Suprapubic skin (tissue), 4 donors: ENCODE results near the gene FAM120B. TPM values are rescaled to one million over a fixed set of nuclear protein-coding genes. Genes with fewer than 3 reads are reported as not detected.

Experiments
- DNase-seq, 2 donors: peaks; one replicate each; pipeline ENCODE4 v3.0.0-alpha.2; 2019; ENCODE audit warnings: low spot score in 2 of 2
- H3K27ac ChIP-seq: fragments of 200-600 bp; sonication (generic); one replicate; pipeline ENCODE4 v1.5.1; 2019
- H3K27me3 ChIP-seq: fragments of 200-600 bp; sonication (generic); one replicate; pipeline ENCODE4 v1.5.1; 2019
- H3K36me3 ChIP-seq: fragments of 200-600 bp; sonication (generic); one replicate; pipeline ENCODE4 v1.5.1; 2019
- H3K4me1 ChIP-seq: fragments of 200-600 bp; sonication (generic); one replicate; pipeline ENCODE4 v1.5.1; 2019
- H3K4me3 ChIP-seq: fragments of 200-600 bp; sonication (generic); one replicate; pipeline ENCODE4 v1.5.1; 2019; ENCODE audit warnings: mild to moderate bottlenecking
- H3K9me3 ChIP-seq: fragments of 200-600 bp; sonication (generic); one replicate; pipeline ENCODE4 v1.5.1; 2019
- EP300 ChIP-seq: sonication (generic); formaldehyde crosslinking; IDR thresholded peaks from one replicate; pipeline ENCODE4 v1.6.1; 2017; ENCODE audit warnings: antibody characterized with exemption
- POLR2A ChIP-seq, 2 donors: fragments of 450-650 bp; IDR thresholded peaks; one replicate each; pipeline ENCODE4 v1.6.1; 2017; ENCODE audit warnings: antibody characterized with exemption in 2 of 2, mild to moderate bottlenecking in 2 of 2, moderate library complexity in 2 of 2
- POLR2AphosphoS5 ChIP-seq, 3 donors: sonication (generic); formaldehyde crosslinking; IDR thresholded peaks; one replicate each; pipeline ENCODE4 v1.6.1; 2017; ENCODE audit warnings: antibody characterized with exemption in 3 of 3
- WGBS: methylation state at CpG from one replicate; pipeline ENCODE4 v1.1.5; 2018; 5-methylcytosine and 5-hydroxymethylcytosine counted together
- total RNA-seq, 4 donors: library from RNA; depleted of rRNA; stranded (reverse); fragments of >200 nt; gene quantifications; one replicate each; pipeline ENCODE4 v1.1.0, GENCODE V29; 2016
- TF ChIP-seq, protein P1 (sequence below), 2 donors: fragments of 200-600 bp in 1 of 2; fragments of 450-650 bp in 1 of 2; sonication (generic) in 1 of 2; IDR thresholded peaks; one replicate each; pipeline ENCODE4 v1.5.1; 2016 to 2019; ENCODE audit warnings: antibody characterized with exemption in 2 of 2, mild to moderate bottlenecking in 1 of 2, moderate library complexity in 1 of 2

FAM120B gene
- total RNA-seq, 4 donors from 2014 or later, result 19.9 to 55.4 (median 27.6) TPM

DNA sequence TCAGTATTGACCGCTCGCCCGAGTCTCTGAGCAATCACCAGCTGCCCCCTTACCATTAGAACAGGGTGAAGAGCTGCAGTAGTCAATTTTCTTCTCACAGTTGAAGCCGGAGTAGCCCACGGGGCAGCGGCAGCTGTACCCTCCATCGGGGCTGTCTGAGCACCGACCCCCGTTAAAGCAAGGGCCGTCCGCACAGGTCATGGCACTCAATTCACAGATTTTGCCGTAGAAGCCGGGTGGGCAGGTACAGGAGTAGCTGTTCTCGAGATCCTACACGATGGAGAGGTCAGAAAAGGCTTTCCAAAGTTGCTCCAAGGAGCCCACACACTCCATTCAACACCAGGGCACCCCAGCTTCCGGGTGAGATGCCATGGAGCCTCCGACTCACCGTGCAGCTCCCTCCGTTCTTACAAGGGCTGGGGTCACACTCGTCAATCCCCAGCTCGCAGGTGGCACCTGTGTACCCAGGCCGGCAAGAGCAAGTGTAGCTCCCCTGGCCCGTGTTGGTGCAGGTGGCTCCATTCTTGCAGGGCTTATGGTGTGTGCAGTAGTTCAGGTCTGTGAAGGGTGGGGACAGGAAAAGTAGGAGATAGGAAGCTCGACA is 21.6 kb upstream of the FAM120B start:
- DNase-seq, result peak in 1 of 2 donors; percentile 66
- H3K27ac ChIP-seq, result no peak overlapping the region
- no peaks in the 10 kb centered on the region for H3K9me3 ChIP-seq
- peaks cover 32% of the 10 kb centered on the region for H3K36me3 ChIP-seq
- peaks cover 42% of the 10 kb centered on the region for H3K4me1 ChIP-seq
- no peak for TF ChIP-seq POLR2AphosphoS5 (IDR thresholded peaks at IDR 0.05)
- TF ChIP-seq POLR2A (IDR thresholded peaks at IDR 0.05), result no peak
- TF ChIP-seq, protein P1, sequence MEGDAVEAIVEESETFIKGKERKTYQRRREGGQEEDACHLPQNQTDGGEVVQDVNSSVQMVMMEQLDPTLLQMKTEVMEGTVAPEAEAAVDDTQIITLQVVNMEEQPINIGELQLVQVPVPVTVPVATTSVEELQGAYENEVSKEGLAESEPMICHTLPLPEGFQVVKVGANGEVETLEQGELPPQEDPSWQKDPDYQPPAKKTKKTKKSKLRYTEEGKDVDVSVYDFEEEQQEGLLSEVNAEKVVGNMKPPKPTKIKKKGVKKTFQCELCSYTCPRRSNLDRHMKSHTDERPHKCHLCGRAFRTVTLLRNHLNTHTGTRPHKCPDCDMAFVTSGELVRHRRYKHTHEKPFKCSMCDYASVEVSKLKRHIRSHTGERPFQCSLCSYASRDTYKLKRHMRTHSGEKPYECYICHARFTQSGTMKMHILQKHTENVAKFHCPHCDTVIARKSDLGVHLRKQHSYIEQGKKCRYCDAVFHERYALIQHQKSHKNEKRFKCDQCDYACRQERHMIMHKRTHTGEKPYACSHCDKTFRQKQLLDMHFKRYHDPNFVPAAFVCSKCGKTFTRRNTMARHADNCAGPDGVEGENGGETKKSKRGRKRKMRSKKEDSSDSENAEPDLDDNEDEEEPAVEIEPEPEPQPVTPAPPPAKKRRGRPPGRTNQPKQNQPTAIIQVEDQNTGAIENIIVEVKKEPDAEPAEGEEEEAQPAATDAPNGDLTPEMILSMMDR (IDR thresholded peaks at IDR 0.05), result no peak
- no peak for TF ChIP-seq EP300
- 93% methylated on average over 15 of the region's 24 CpGs for WGBS
- H3K27me3 ChIP-seq, result peaks cover 5% of the 10 kb centered on the region
- no peak overlapping the region for H3K4me3 ChIP-seq

DNA sequence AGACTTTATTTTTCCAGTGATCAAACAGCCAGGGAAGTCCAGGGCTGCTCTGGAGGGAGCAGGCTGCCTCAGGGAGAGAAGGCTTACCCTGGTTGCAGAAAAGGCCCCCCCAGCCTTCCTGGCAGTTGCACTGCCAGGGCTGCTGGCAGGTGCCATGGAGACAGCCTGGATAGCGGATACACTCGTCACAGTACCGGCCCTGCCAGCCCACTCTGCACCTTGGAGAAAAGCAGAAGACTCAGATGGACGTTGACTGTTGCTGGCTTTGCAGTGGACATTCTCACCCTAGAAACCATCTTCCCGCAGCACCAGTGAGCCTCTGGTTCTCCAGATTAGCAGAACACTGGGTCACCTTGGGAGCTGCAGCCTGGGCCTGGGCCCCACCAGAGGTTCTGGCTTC is 21.1 kb upstream of the FAM120B start:
- H3K4me1 ChIP-seq, result peaks cover 38% of the 10 kb centered on the region
- peaks cover 32% of the 10 kb centered on the region for H3K36me3 ChIP-seq
- TF ChIP-seq, protein P1 (IDR thresholded peaks at IDR 0.05), result no peak
- TF ChIP-seq POLR2AphosphoS5 (IDR thresholded peaks at IDR 0.05), result no peak
- no peaks in the 10 kb centered on the region for H3K9me3 ChIP-seq
- 75% methylated on average over 2 of the region's 5 CpGs for WGBS
- peak in 1 of 2 donors; percentile 72 for DNase-seq
- H3K27ac ChIP-seq, result no peak overlapping the region
- no peak overlapping the region for H3K4me3 ChIP-seq
- H3K27me3 ChIP-seq, result peaks cover 6% of the 10 kb centered on the region

DNA sequence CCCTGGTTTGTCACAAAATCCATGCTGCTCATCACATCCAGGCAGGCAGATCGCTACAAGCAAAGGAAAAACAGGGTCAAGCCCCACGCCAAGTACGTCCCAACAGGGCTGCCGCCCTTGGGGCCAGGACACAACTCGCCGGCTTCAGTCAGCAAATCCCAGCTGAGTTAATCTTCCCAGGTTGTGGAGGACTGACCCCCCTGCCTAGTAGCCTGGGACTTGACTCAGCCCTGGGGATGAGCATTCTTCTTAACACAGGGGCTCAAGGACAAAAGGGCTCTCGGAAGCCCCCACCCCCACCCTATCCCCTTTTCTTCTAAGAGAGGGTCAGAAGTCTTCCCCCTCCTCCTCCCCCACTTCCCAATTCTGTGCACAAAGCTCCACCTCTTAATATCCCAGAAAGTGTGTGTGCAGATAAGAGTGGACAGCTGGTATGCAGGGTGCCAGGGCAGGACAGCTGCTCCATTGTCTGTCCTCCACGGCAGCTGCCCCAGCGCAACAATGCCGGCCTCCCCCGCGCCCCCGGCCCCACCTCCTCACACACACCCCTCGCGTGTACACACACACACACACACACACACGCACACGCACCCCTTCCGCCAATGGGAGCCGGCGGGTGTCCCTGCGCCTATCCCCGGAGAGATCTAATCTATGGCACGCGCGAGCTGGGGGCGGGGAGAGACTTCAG is 20.2 kb upstream of the FAM120B start:
- peak in 1 of 2 donors; percentile 81 for DNase-seq
- WGBS, result 47% methylated on average over 19 of the region's 26 CpGs
- no peak overlapping the region for H3K27ac ChIP-seq
- H3K4me3 ChIP-seq, result peak overlapping the region; percentile 76
- H3K9me3 ChIP-seq, result no peaks in the 10 kb centered on the region
- peaks cover 32% of the 10 kb centered on the region for H3K36me3 ChIP-seq
- peaks cover 10% of the 10 kb centered on the region for H3K27me3 ChIP-seq
- peaks cover 42% of the 10 kb centered on the region for H3K4me1 ChIP-seq
- TF ChIP-seq, protein P1 (IDR thresholded peaks at IDR 0.05), result no peak
- TF ChIP-seq POLR2AphosphoS5 (IDR thresholded peaks at IDR 0.05) (no peak), EP300 (no peak), POLR2A (IDR thresholded peaks at IDR 0.05) (no peak)

DNA sequence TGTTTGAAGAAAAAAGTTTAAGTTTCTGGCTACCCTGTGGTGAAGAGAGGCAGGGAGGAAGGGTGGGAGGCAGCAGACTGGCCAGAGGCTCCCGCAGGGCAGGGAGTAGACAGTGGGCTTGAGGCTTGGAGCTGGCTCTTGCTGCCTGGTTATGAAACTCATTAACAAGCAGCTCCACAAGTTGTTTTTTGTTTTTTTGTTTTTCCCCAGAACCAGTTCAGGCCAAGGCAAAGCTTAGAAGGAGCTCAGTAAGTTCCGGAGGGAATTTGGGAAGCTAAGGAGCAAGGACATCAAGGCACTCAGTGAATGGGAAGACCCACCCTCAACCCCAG is 19.7 kb upstream of the FAM120B start:
- Histone ChIP-seq H3K27me3 (peaks cover 13% of the 10 kb centered on the region), H3K27ac (peak overlapping the region; percentile 5), H3K36me3 (peaks cover 32% of the 10 kb centered on the region), H3K4me1 (peaks cover 48% of the 10 kb centered on the region), H3K9me3 (no peaks in the 10 kb centered on the region), H3K4me3 (peak overlapping the region; percentile 76)
- no peak for DNase-seq
- 15% methylated on average over 2 of the region's 2 CpGs for whole genome bisulfite sequencing
- TF ChIP-seq, protein P1 (IDR thresholded peaks at IDR 0.05), result no peak
- TF ChIP-seq POLR2A (IDR thresholded peaks at IDR 0.05) (no peak), POLR2AphosphoS5 (IDR thresholded peaks at IDR 0.05) (no peak), EP300 (no peak)

DNA sequence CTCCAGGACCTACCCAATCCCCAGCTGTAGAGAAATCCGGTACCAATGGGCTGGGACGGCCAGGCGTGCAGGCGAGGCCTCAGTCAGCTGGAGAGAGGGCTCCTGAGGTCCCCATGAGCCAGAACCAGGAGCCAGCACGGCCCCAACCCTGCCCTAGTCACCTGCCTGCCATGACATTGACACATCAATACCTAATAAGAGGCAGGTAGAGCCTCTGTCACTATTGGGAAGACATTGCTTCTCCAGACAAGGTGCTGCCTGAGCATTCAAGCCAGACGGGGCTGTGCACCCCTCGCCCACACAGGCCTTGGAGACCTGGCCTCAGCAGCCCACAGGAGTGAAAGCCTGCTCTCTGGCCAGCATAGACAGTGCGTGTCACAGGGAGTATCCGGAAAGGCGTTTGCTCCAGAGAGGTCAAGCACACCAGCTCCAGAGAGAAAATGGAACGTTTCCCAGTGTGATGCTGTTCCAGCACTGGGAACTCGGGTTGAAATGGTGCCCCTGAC is 19.1 kb upstream of the FAM120B start:
- peaks cover 53% of the 10 kb centered on the region for H3K4me1 ChIP-seq
- H3K27me3 ChIP-seq, result peaks cover 13% of the 10 kb centered on the region
- 29% methylated on average over 12 of the region's 12 CpGs for WGBS
- H3K27ac ChIP-seq, result peak overlapping the region; percentile 5
- peak in 1 of 2 donors; percentile 65 for DNase-seq
- H3K9me3 ChIP-seq, result no peaks in the 10 kb centered on the region
- H3K36me3 ChIP-seq, result peaks cover 32% of the 10 kb centered on the region
- no peak for TF ChIP-seq POLR2AphosphoS5 (IDR thresholded peaks at IDR 0.05)
- TF ChIP-seq, protein P1 (IDR thresholded peaks at IDR 0.05), result no peak
- TF ChIP-seq EP300, result no peak
- TF ChIP-seq POLR2A (IDR thresholded peaks at IDR 0.05), result no peak
- peak overlapping the region; percentile 76 for H3K4me3 ChIP-seq
